ENCODE results near the gene MLPH.

The MLPH gene

GRCh38 chr2:237455764-237456163 is 31.3 kb upstream of the MLPH start:
- peak; percentile 54 for DNase-seq (ENCODE audit: low read depth)
- H3K4me3 ChIP-seq (ENCODE audit: low read depth, low read length), result no peak overlapping the region
- no peak for TF ChIP-seq CTCF (IDR thresholded peaks at IDR 0.05; ENCODE audit: insufficient read depth, low read depth, low read length, missing control alignments)

GRCh38 chr2:237456200-237456843 is 30.7 kb upstream of the MLPH start:
- no peak for DNase-seq (ENCODE audit: low read depth)
- H3K4me3 ChIP-seq (ENCODE audit: low read depth, low read length), result no peak overlapping the region
- no peak for TF ChIP-seq CTCF (IDR thresholded peaks at IDR 0.05; ENCODE audit: insufficient read depth, low read depth, low read length, missing control alignments)

DNA sequence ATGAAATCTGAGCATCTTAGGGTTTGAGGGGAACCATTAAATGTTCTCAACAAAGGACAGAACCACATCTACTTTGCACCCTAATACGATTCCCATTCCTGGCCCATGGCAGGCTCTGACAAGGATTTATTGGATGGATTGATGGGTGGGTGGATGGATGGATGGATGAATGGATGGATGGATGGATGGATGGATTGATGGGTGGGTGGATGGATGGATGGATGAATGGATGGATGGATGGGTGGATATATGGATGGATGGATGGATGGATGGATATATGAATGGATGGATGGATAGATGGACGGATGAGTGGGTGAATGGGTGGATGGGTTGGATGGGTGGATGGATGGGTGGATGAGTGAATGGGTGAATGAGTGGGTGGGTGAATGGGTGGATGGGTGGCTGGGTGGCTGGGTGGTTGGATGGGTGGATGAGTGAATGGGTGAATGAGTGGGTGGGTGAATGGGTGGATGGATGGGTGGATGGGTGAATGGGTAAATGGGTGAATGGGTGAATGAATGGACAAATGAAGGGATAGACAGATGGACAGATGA is 29.6 kb upstream of the MLPH start:
- no peak for TF ChIP-seq CTCF (IDR thresholded peaks at IDR 0.05; ENCODE audit: insufficient read depth, low read depth, low read length, missing control alignments)
- H3K4me3 ChIP-seq (ENCODE audit: low read depth, low read length), result no peak overlapping the region
- no peak for DNase-seq (ENCODE audit: low read depth)

GRCh38 chr2:237458519-237458918 is 28.5 kb upstream of the MLPH start:
- no peak overlapping the region for H3K4me3 ChIP-seq (ENCODE audit: low read depth, low read length)
- DNase-seq (ENCODE audit: low read depth), result no peak
- TF ChIP-seq CTCF (IDR thresholded peaks at IDR 0.05; ENCODE audit: insufficient read depth, low read depth, low read length, missing control alignments), result no peak

DNA sequence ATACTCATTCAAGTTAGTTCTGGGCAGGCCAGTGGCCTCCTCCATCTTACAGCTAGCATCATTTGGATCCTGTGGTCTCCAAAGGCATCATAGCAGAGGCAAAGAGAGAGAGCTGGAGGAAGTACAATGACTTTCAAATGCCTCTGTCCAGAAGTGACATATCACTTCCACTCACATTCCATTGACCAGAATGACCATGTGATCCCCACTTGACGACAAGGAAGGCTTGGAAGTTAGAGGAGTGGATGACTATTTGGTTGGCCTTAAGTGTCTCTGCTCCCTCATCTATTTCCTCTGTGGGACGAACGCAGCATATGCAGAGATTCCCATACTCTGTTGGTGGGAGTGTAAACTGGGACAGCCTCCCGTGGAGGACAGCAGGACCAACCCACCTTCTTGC is 27.8 kb upstream of the MLPH start:
- H3K4me3 ChIP-seq (ENCODE audit: low read depth, low read length), result no peak overlapping the region
- TF ChIP-seq CTCF (IDR thresholded peaks at IDR 0.05; ENCODE audit: insufficient read depth, low read depth, low read length, missing control alignments), result no peak
- DNase-seq (ENCODE audit: low read depth), result no peak

DNA sequence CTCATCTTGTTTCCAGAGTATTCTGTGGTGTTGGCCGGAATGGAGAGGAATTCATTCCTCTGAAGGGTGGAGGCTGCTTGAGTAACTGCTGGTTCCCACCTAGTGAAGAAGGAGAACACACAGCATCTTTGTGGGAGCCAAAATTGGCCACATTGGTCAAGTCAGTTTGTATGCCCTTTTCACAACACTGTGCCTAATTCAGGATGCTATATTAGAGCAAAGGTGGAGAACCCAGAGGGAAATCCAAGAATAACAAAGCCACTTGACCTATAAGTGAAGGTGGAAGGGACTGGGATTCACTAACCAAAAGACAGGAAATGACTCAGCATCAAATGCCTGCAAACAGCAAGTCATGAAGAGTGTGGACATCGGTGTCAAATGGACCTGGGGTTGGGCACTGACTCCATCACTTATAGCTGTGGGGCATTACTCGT is 27.3 kb upstream of the MLPH start:
- no peak for TF ChIP-seq CTCF (IDR thresholded peaks at IDR 0.05; ENCODE audit: insufficient read depth, low read depth, low read length, missing control alignments)
- no peak for DNase-seq (ENCODE audit: low read depth)
- no peak overlapping the region for H3K4me3 ChIP-seq (ENCODE audit: low read depth, low read length)

Measured in GM12865 (cell line).